GM12874 (cell line): ENCODE measurements around the gene SLIRP.

Source experiments
- CTCF ChIP-seq: IDR thresholded peaks from 2 replicates; pipeline ENCODE4 v1.5.1; 2011; ENCODE audit warnings: low read depth, mild to moderate bottlenecking, control low read depth, low read length, moderate library complexity; ENCODE audit not compliant: insufficient read depth

SLIRP gene

GRCh38 chr14:77714926-77715325, 7.0 kb downstream of the SLIRP start:
- TF ChIP-seq CTCF: no peak

GRCh38 chr14:77717608-77718305, 9.9 kb downstream of the SLIRP start:
- TF ChIP-seq CTCF: no peak

GRCh38 chr14:77721437-77721836, 13.5 kb downstream of the SLIRP start:
- no peak for TF ChIP-seq CTCF

- TF ChIP-seq CTCF: no peak
These were observed 14.4 kb downstream of the SLIRP start for GRCh38 chr14:77722301-77722700.

- TF ChIP-seq CTCF: no peak
These were observed 23.1 kb downstream of the SLIRP start for GRCh38 chr14:77730976-77731497.

- TF ChIP-seq CTCF: no peak
These were observed 30.8 kb downstream of the SLIRP start for GRCh38 chr14:77738559-77739250.

- TF ChIP-seq CTCF: no peak
These were observed 33.5 kb downstream of the SLIRP start for GRCh38 chr14:77741438-77741837.
